Measurements from ENCODE around the gene SCAMP5. TPM values are rescaled to one million over a fixed set of nuclear protein-coding genes. Genes with fewer than 3 reads are reported as not detected.

Gene SCAMP5
- total and polyA plus RNA-seq, 2 of the 13 experiments (the other 11 are each of a cell fraction or from before 2014, with no cell fraction given) = 34.3 to 49.0 TPM

GRCh38 chr15:75023181-75023871 lies 28.0 kb downstream of the SCAMP5 start, which contains the start of gene PPCDC (continued):
- TF ChIP-seq ZNF451 (CRISPR knock-in tag; IDR thresholded peaks at IDR 0.05) (0 out of 2 replicates have a peak, but pooled peaks have one; percentile 10), GATAD2A (CRISPR knock-in tag; IDR thresholded peaks at IDR 0.05) (peak; percentile 30; the same call in 1 of the 2 replicates), SMAD1 (CRISPR knock-in tag; IDR thresholded peaks at IDR 0.05; ENCODE audit: borderline replicate concordance, low read depth) (peak; percentile 23; the same call in 1 of the 2 replicates), REL (CRISPR knock-in tag; conservative IDR thresholded peaks at IDR 0.05) (0 out of 2 replicates have a peak, but pooled peaks have one; percentile 16), ZNF337 (CRISPR knock-in tag; IDR thresholded peaks at IDR 0.05; ENCODE audit: borderline replicate concordance, low read depth) (no peak), NONO (IDR thresholded peaks at IDR 0.05) (no peak), NONO (CRISPR knock-in tag; conservative IDR thresholded peaks at IDR 0.05) (peak; percentile 91), ZNF552 (CRISPR knock-in tag; IDR thresholded peaks at IDR 0.05; ENCODE audit: borderline replicate concordance) (0 out of 2 replicates have a peak, but pooled peaks have one; percentile 23), ZGPAT (CRISPR knock-in tag; IDR thresholded peaks at IDR 0.05) (peak; percentile 61; the same call in 1 of the 2 replicates), CENPBD1 (CRISPR knock-in tag; IDR thresholded peaks at IDR 0.05; ENCODE audit: borderline replicate concordance, low read depth) (no peak), MTERF4 (CRISPR knock-in tag; IDR thresholded peaks at IDR 0.05) (0 out of 2 replicates have a peak, but pooled peaks have one; percentile 35), PLRG1 (conservative IDR thresholded peaks at IDR 0.05) (no peak), CC2D1A (CRISPR knock-in tag; IDR thresholded peaks at IDR 0.05) (no peak), FOXA1 (IDR thresholded peaks at IDR 0.05) (no peak), FOXA1 (CRISPR knock-in tag; IDR thresholded peaks at IDR 0.05) (peak; percentile 34; the same call in 1 of the 2 replicates), MED13 (CRISPR knock-in tag; IDR thresholded peaks at IDR 0.05) (peak; percentile 53; the same call in 1 of the 2 replicates), KMT2A (CRISPR knock-in tag; IDR thresholded peaks at IDR 0.05) (peak; percentile 79), BATF2 (CRISPR knock-in tag; IDR thresholded peaks at IDR 0.05) (no peak), PITX1 (CRISPR knock-in tag; IDR thresholded peaks at IDR 0.05) (peak; percentile 62; the same call in 1 of the 2 replicates), PCBP2 (optimal IDR thresholded peaks at IDR 0.05; ENCODE audit: low read depth, low read length, poor library complexity, severe bottlenecking) (no peak), ZFP91 (CRISPR knock-in tag; IDR thresholded peaks at IDR 0.05; ENCODE audit: borderline replicate concordance) (peak; percentile 80), RFXAP (CRISPR knock-in tag; IDR thresholded peaks at IDR 0.05; ENCODE audit: borderline replicate concordance) (0 out of 2 replicates have a peak, but pooled peaks have one; percentile 60), ZBTB26 (CRISPR knock-in tag; IDR thresholded peaks at IDR 0.05; ENCODE audit: borderline replicate concordance) (peak; percentile 48; the same call in 1 of the 2 replicates), HNRNPLL (IDR thresholded peaks at IDR 0.05; ENCODE audit: low read depth, low read length, poor library complexity, severe bottlenecking) (peak; percentile 56)

Measured in HepG2 (cell line).